Body of pancreas (tissue), 4 donors: Measurements from ENCODE around the gene UBE2J1. TPM values are rescaled to one million over a fixed set of nuclear protein-coding genes. Genes with fewer than 3 reads are reported as not detected.
A peak's percentile ranks its signal among the peaks of the same experiment; 100 is the strongest.

Experiments
- ATAC-seq: fragments of 150-250 bp; one replicate; pipeline ENCODE4 v1.9.1; 2016
- DNase-seq, 4 donors: peaks; one replicate each; pipeline ENCODE4 v3.0.0-alpha.2; 2019
- H3K27ac ChIP-seq, 4 donors: fragments of 200-600 bp; sonication (generic); 1 replicate in 3 of 4; 2 replicates in 1 of 4; pipeline versions ENCODE4 v1.5.1 to v1.6.1; 2016 to 2019; ENCODE audit warnings: mild to moderate bottlenecking in 1 of 4, mixed read lengths in 1 of 4, moderate library complexity in 1 of 4
- H3K27me3 ChIP-seq, 2 donors: fragments of 200-600 bp; sonication (generic); one replicate each; pipeline ENCODE4 v1.6.0; 2016; ENCODE audit warnings: mild to moderate bottlenecking in 1 of 2
- H3K36me3 ChIP-seq, 2 donors: fragments of 200-600 bp; sonication (generic); replicated peaks in 1 of 2; 2 replicates each; pipeline ENCODE4 v1.5.1; 2016; ENCODE audit warnings: low read depth in 2 of 2; ENCODE audit not compliant: insufficient read depth in 1 of 2
- H3K4me1 ChIP-seq: fragments of 200-600 bp; sonication (generic); one replicate; pipeline ENCODE4 v1.6.0; 2016
- H3K4me3 ChIP-seq, 2 donors: fragments of 200-600 bp; sonication (generic); 1 replicate in 1 of 2; 2 replicates in 1 of 2; pipeline ENCODE4 v1.5.1; 2016 to 2019
- H3K9me3 ChIP-seq, 3 donors: fragments of 200-600 bp; sonication (generic); 1 replicate in 2 of 3; 2 replicates in 1 of 3; pipeline ENCODE4 v1.5.1; 2016
- CTCF ChIP-seq, 7 experiments: fragments of 450-650 bp in 4 of 7; fragments of 200-600 bp in 3 of 7; sonication (generic) in 3 of 7; IDR thresholded peaks; one replicate each; pipeline ENCODE4 v1.5.1; 2016 to 2019; ENCODE audit warnings: antibody characterized with exemption in 7 of 7
- POLR2A ChIP-seq, 3 donors: fragments of 450-650 bp; IDR thresholded peaks; one replicate each; pipeline ENCODE4 v1.6.1; 2016; ENCODE audit warnings: antibody characterized with exemption in 3 of 3, mild to moderate bottlenecking in 2 of 3
- WGBS, 2 donors: methylation state at CpG; one replicate each; pipeline ENCODE4 v1.1.5; 2017; 5-methylcytosine and 5-hydroxymethylcytosine counted together
- intact Hi-C: fragments of 100-400 bp; cut with DNase I; formaldehyde crosslinking; loops from one replicate; pipeline ENCODE4 v1.15.1; 2023
- total RNA-seq, 2 donors: library from RNA; depleted of rRNA; stranded (reverse); fragments of >200 nt; gene quantifications; one replicate each; pipeline ENCODE4 v1.1.0, GENCODE V29; 2016

Gene UBE2J1
- total RNA-seq, 2 donors from 2014 or later = 23.4 to 27.8 TPM

- Histone ChIP-seq H3K9me3 (no peaks in the 10 kb centered on the region), H3K4me1 (peaks cover 9% of the 10 kb centered on the region), H3K36me3 (no peaks in the 10 kb centered on the region), H3K27ac (no peak overlapping the region), H3K27me3 (no peaks in the 10 kb centered on the region), H3K4me3 (no peak overlapping the region)
- TF ChIP-seq POLR2A (IDR thresholded peaks at IDR 0.05) (no peak), CTCF (IDR thresholded peaks at IDR 0.05) (peak; percentile 53 to 73 (median 68))
- peak; percentile 63 to 75 (median 70) for DNase-seq
- ATAC-seq = no peak
- WGBS, 2 donors = 30 to 31% methylated on average over 6 of the region's 6 CpGs
- intact Hi-C loops = no loop called here
Measured at GRCh38 chr6:89368107-89368506, 15.6 kb upstream of the UBE2J1 start.

GRCh38 chr6:89364586-89364985 is 12.1 kb upstream of the UBE2J1 start:
- no peaks in the 10 kb centered on the region for H3K4me1 ChIP-seq
- no peaks in the 10 kb centered on the region for H3K9me3 ChIP-seq
- no peak overlapping the region for H3K4me3 ChIP-seq
- TF ChIP-seq CTCF (IDR thresholded peaks at IDR 0.05) (no peak), POLR2A (IDR thresholded peaks at IDR 0.05) (no peak)
- no peaks in the 10 kb centered on the region for H3K36me3 ChIP-seq
- intact Hi-C loops = no loop called here
- ATAC-seq (no peak), DNase-seq (no peak)
- no peak overlapping the region for H3K27ac ChIP-seq
- no peaks in the 10 kb centered on the region for H3K27me3 ChIP-seq

- Histone ChIP-seq H3K4me3 (no peak overlapping the region), H3K9me3 (no peaks in the 10 kb centered on the region), H3K36me3 (no peaks in the 10 kb centered on the region), H3K27ac (no peak overlapping the region), H3K27me3 (no peaks in the 10 kb centered on the region), H3K4me1 (no peaks in the 10 kb centered on the region)
- intact Hi-C loops = no loop called here
- WGBS, 2 donors = 81 to 83% methylated on average over 2 of the region's 2 CpGs
- ATAC-seq = no peak
- TF ChIP-seq POLR2A (IDR thresholded peaks at IDR 0.05) (no peak), CTCF (IDR thresholded peaks at IDR 0.05) (no peak)
- no peak for DNase-seq
Measured at GRCh38 chr6:89361171-89361570, 8.6 kb upstream of the UBE2J1 start.

- no peak overlapping the region for H3K27ac ChIP-seq
- H3K27me3 ChIP-seq = no peaks in the 10 kb centered on the region
- ATAC-seq (no peak), DNase-seq (no peak)
- no peaks in the 10 kb centered on the region for H3K4me1 ChIP-seq
- no peak overlapping the region for H3K4me3 ChIP-seq
- no peaks in the 10 kb centered on the region for H3K36me3 ChIP-seq
- intact Hi-C loops = no loop called here
- TF ChIP-seq CTCF (IDR thresholded peaks at IDR 0.05) = no peak
- no peak for TF ChIP-seq POLR2A (IDR thresholded peaks at IDR 0.05)
- WGBS, 2 donors = 94 to 98% methylated on average over 2 of the region's 2 CpGs
- H3K9me3 ChIP-seq = no peaks in the 10 kb centered on the region
Measured at GRCh38 chr6:89360415-89360999, 8.0 kb upstream of the UBE2J1 start.

GRCh38 chr6:89359561-89359960 is 7.0 kb upstream of the UBE2J1 start:
- DNase-seq = no peak
- no peak for TF ChIP-seq POLR2A (IDR thresholded peaks at IDR 0.05)
- TF ChIP-seq CTCF (IDR thresholded peaks at IDR 0.05) = no peak
- intact Hi-C loops = no loop called here
- Histone ChIP-seq H3K36me3 (no peaks in the 10 kb centered on the region), H3K9me3 (no peaks in the 10 kb centered on the region), H3K27ac (no peak overlapping the region), H3K4me1 (no peaks in the 10 kb centered on the region), H3K4me3 (no peak overlapping the region), H3K27me3 (no peaks in the 10 kb centered on the region)
- WGBS, 2 donors = 6 to 14% methylated on average over 1 of the region's 1 CpG
- ATAC-seq = no peak
